Measurements from ENCODE around the gene HADHB.
"Not testable (repeated sequence)": the region's sequence is repeated elsewhere in the genome, so short reads cannot be mapped to it uniquely, and the experiment has no call there.

Gene HADHB

GRCh38 chr2:26245810-26246209 is 1.1 kb downstream of the HADHB start:
- DNase-seq, result peak; percentile 10

- DNase-seq, result no peak
Measured at GRCh38 chr2:26246818-26247217, 2.1 kb downstream of the HADHB start.

- DNase-seq, result no peak
Measured at GRCh38 chr2:26249625-26250024, 4.9 kb downstream of the HADHB start.

GRCh38 chr2:26251893-26252292 is 7.2 kb downstream of the HADHB start:
- DNase-seq, result no peak

GRCh38 chr2:26255759-26256384 is 11.1 kb downstream of the HADHB start:
- no peak for DNase-seq

GRCh38 chr2:26258836-26259235 is 14.1 kb downstream of the HADHB start:
- DNase-seq, result not testable (repeated sequence)

- no peak for DNase-seq
Measured at GRCh38 chr2:26268213-26268612, 23.5 kb downstream of the HADHB start.

- DNase-seq, result not testable (repeated sequence)
Measured at GRCh38 chr2:26268670-26269385, 24.1 kb downstream of the HADHB start.

GRCh38 chr2:26269571-26270158 is 24.9 kb downstream of the HADHB start:
- DNase-seq, result no peak

- no peak for DNase-seq
Measured at GRCh38 chr2:26270373-26270772, 25.6 kb downstream of the HADHB start.

- DNase-seq, result no peak
Measured at GRCh38 chr2:26273501-26273900, 28.8 kb downstream of the HADHB start.

- peak; percentile 48 for DNase-seq
Measured at GRCh38 chr2:26274058-26274613, 29.4 kb downstream of the HADHB start.

GRCh38 chr2:26276484-26277227 is 31.9 kb downstream of the HADHB start:
- DNase-seq, result no peak

GRCh38 chr2:26279886-26280285 is 35.1 kb downstream of the HADHB start:
- DNase-seq, result no peak

GRCh38 chr2:26281226-26281625 is 36.5 kb downstream of the HADHB start:
- no peak for DNase-seq

GRCh38 chr2:26283606-26284005 is 38.9 kb downstream of the HADHB start:
- DNase-seq, result no peak

- no peak for DNase-seq
Measured at GRCh38 chr2:26284132-26284531, 39.4 kb downstream of the HADHB start.

GRCh38 chr2:26285931-26286330 is 41.2 kb downstream of the HADHB start:
- DNase-seq, result no peak

- DNase-seq, result no peak
Measured at GRCh38 chr2:26290001-26290400, 45.3 kb downstream of the HADHB start.

- no peak for DNase-seq
Measured at GRCh38 chr2:26292646-26293045, 47.9 kb downstream of the HADHB start.

GRCh38 chr2:26295511-26295910 is 50.8 kb downstream of the HADHB start:
- DNase-seq, result no peak

- DNase-seq, result no peak
Measured at GRCh38 chr2:26297061-26297460, 52.3 kb downstream of the HADHB start.

- no peak for DNase-seq
Measured at GRCh38 chr2:26298286-26298637, 53.5 kb downstream of the HADHB start.

All from kidney glomerular epithelial cell (primary cell).